Astrocyte of the hippocampus (primary cell): ENCODE measurements around the gene PNMA1.
A peak's percentile ranks its signal among the peaks of the same experiment; 100 is the strongest.

ENCODE experiments used
- DNase-seq: peaks from one replicate; pipeline ENCODE4 v3.0.0; 2011; ENCODE audit warnings: low read depth, low spot score

The PNMA1 gene

DNA sequence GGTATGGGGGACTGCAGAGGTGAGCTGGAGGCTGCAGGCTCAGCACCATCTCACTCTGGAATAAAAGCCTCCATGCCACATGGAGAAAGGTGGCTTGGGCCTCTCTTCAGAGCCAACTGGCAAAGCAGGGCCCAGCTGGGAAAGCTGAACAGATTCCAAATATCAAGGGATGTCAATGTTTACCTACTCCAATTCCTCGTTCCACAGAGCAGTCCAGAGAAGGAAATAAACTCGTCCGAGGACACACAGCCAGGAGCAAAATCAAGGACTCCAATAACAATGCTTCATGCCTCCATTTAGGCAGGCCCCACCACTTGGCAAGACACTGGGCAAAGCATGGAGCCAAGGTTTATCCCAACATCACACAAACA is 36.3 kb upstream of the PNMA1 start:
- no peak for DNase-seq

GRCh38 chr14:73749706-73750530 is 35.7 kb upstream of the PNMA1 start:
- DNase-seq, result no peak

DNA sequence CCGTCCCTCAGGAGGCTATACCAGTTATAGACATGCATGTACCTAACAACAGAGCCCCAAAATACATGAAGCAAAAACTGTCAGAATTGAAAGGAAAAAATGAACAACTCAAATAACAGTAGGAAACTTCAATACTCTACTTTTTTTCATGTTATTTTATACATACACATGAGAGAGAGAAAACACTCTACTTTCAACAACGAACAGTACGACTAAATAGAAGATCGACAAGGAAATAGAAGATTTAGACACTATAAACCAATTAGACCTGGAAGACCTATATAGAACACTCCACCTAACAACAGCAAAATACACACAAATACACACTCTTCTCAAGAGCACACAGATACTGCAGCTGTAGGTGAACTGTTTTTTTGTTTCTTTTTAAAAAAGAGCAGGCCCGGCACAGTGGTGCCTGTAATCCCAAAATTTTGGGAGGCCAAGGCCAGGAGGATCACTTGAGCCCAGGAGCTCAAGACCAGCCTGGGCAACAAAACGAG is 34.7 kb upstream of the PNMA1 start:
- no peak for DNase-seq

GRCh38 chr14:73747379-73748211 is 33.4 kb upstream of the PNMA1 start:
- no peak for DNase-seq

DNA sequence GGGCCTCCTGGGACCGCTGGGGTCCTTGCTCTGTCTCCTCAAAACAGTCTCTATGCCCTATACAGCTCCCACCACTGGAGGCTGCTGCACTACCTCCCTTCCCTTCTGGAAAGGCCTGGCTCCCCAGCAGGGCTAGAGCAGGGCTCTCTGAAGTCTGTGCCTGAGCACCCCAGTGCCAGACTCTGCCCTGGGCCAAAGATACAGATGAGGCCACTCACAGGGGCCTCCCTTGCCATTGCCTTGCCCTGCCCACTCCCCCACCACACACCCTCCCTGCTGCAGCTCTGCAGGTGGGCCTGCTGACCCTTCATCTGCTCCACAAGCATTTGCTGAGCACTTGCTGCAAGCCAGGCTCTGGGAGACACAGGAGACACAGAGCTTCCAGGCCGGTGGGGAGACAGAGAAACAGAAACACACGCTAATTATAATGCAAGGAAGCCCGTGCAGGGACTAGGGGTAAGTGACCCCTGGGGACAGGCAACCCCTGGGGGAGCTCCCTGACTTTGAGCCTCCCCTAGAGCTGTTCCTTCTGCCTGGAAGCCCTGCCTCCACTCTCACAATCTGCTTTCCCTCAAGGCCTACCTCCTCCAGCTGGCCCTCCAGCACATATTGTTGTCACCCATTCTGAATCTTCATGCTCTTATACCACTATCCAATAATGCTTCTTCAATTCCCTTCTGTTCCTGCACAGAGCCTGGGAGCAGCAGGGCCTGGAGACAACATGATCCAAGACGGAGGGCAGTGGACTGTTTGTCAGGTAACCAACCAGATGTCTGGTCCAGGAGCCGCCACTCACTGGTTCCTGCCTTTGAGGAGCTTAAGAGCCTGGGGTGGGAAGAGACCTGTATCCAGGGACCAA is 32.6 kb upstream of the PNMA1 start:
- DNase-seq, result no peak

DNA sequence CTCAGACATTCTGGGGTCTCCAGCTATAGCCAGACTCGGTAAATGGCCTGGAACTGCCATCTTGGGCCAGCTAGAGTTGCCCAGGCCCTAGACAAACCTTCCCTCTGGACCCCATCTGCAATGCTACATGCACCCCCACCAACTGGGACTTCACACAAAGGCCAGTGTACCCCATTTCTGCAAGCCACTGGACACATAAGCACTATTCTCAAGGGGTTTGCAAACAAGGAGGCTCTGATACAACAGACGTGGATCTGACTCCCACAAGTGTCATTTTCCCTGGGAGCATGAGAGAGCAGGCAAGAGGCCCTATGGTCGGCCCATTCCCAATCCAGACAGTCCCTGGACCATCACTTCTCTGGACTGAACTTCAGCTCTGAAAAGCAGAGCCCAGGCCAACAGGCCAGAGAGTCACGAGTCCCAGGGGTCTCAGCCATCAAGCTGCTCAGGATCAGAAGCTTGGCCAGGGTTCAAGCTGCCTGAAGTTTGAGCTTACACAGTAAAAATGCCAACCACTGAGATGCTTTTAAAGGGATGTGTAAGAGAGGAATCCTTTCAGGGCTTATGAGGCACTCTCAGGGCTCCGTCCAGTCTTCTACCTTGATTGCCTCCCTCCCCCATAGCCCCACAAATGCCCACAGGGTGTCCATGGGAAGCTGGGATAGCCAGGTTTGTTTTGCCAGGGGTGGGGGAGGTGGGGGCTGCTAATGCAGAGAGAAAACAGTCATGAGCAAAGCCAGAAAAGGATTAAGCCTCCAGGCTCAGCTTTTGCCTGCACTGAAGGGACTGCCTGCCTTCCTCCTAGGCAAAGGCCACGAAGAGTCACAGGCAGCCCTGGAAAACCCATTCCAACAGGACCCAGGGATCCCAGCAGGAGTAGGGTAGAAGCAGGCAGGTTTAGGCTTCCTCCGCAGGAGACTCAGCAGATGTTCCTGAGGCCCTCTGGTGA is 31.7 kb upstream of the PNMA1 start:
- DNase-seq, result peak; percentile 57

DNA sequence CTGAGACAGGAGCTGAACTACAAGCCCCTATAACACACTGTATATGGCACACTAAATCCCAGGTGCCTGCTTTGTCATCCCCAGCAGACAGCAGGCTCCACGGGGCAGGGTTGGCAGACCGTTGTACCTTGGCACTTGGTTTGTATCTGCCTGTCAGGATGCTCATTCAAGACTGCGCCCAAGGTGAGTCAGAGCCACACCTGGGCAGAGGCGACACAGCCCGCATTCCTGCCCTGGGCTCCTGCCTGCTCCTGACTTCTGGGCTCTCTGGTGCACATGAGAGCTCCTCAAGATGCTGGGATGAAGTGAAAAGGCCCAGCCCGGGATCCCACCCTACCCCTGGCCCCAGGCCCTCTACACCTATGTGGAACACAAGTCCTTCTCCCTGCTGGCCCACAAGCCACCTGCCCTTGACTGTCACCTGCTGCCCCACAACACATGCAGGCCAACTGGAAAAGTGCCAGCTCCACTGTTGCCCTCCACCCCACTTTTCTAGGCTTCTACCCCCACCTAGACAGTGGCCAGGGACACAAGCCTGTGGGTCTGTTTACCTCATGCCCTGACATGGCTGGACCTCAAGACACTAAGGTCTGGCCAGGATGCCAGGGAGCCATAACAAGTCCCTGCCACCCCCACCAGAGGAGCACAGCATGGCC is 30.8 kb upstream of the PNMA1 start:
- no peak for DNase-seq

DNA sequence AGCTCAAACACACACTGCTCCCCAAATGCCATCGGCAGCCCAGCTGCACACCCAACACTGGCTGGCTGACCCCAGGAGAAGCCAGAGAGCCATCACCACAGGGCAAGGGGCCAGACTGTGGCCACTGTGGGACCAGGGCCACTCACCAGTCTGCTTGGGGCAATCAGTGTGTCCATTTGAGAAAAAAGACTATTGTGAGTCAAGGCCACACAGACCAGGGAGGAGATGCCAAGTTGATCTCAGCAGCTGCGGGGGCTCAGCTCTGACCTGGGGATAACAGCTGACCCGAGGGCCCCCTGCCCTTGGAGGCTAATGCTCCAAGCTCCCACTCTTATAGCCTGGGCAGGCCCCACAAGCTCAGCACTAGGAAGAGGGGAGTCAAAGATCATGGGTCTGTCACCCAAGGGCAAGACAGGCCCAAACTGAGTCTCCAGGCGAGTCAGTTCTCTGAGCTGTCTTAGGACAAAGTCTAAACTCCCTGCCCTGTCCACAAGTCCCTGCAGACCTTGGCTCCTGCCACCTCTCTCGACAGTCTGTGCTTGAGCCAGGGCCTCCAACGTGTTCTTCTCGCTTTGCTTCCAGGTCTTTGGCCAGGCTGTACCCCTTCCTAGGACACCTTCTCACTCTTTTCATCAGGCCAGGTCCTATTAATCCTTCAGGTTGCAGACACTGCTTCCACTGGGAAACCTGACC is 30.1 kb upstream of the PNMA1 start:
- DNase-seq, result no peak

DNA sequence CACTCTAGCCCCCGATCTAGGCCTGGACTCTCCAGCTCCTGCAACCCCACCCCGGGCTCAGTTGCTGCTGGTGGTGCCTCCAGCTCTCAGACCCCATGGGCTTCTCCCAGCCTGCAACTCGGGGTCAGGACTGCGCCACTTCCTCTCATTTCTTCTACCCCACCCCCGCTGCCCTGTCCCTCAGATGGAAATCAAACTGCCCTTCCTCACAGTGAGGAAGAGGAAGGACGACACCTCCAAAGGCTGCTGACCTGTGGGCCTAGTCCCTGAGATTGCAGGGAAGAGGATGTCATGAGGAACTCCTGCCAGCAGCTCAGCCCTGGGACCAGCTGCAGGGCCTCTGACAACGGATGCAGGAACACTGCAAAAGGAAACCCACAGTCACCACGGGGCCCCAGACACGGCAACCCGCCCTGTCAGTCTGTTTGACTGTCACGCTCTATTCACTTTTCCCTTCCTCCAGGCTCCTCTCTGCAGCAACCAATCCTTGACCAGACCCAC is 29.3 kb upstream of the PNMA1 start:
- DNase-seq, result no peak

DNA sequence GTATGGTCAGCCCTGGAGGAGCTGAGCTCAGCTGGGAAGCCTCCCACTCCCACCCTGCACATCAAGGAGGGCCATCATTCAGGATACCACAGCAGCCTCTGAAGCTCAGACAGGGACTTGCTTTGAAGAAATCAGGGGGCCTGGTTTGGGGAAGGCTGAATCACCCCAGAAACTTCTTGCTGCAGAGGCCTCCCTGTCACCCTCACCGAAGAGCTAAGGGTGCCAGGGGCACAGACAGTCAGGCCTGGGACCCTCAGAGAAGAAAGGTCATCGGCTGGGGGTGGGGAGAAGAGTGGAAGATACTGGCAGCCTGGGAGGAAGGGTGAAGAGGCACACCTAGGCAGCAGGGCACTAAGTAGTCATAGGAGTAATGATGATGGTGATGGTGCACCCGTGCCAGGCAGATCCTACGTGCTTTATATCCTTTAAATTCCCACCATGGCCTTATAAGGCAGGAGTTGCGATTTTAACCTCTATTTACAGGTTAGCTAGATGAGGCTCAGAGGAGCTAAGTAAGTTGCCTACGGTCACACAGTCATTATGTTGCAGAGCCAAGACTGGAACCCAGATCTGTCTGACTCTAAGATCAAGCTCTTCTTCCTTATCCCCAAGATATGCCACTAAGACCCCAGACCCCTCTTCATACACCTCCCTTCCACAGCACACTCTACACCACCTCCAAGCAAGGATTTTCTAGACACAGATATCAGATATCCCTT is 28.5 kb upstream of the PNMA1 start:
- no peak for DNase-seq

GRCh38 chr14:73741876-73742519 is 27.8 kb upstream of the PNMA1 start:
- peak; percentile 50 for DNase-seq

DNA sequence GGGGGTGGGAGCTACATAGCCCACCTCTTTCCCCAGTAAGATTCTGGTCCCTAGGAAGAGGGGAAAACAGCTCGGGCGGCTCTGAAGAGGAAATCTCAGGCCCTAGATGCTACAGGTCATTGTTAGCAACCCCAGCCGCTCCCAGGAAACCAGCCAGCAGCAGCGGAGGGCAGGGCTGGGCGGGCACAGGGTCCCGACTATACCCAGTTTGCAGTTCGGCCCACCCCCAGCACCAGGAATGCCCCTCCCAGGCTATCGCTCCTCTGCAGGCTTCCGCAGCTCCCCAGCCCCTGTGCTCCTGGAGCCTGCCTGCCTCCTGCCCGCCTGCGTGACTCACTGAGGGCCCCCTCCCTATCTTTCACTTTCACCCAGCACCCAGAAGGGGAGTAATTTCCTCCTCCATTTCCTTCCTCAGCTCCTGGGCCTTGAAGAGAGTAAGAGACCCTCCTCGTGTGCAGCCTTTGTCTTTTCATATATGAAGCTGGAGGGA is 27.2 kb upstream of the PNMA1 start:
- peak; percentile 86 for DNase-seq

- no peak for DNase-seq
These were observed 26.6 kb upstream of the PNMA1 start for GRCh38 chr14:73740618-73741326.

DNA sequence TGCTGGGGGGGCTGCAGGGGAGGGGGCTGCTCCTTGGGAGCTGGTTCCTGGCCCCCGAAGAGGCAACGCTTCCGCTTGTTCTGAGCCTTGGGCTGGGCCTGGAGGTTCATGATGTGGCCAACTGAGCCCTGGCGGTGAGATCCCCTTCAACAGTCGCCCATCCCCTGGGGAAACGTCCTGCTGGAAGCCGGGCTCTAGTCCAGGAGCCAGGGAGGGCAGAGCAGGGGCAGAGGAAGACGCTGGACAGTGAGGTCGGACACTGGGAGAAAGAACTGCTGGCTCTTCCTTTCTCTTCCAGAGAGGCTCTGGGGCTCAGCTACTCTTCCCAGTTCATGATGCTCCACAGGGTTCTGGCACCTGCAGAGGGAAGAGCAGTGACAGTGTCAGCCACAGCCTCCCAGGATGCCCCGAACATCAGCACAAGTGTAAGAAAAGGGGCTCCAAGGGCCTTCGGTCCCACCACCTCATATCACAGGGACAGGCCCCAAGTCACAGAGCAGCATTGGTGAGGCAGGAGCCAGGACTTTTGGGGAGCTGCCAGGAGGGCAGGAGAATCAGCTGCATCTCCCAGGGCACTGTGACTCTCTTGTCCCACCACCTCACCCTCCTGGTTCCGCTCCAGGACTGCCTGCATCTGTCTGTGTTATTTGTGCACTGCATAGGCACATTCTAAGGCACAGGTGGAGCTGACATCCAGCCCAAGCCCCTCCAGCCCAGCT is 25.9 kb upstream of the PNMA1 start:
- DNase-seq, result no peak

DNA sequence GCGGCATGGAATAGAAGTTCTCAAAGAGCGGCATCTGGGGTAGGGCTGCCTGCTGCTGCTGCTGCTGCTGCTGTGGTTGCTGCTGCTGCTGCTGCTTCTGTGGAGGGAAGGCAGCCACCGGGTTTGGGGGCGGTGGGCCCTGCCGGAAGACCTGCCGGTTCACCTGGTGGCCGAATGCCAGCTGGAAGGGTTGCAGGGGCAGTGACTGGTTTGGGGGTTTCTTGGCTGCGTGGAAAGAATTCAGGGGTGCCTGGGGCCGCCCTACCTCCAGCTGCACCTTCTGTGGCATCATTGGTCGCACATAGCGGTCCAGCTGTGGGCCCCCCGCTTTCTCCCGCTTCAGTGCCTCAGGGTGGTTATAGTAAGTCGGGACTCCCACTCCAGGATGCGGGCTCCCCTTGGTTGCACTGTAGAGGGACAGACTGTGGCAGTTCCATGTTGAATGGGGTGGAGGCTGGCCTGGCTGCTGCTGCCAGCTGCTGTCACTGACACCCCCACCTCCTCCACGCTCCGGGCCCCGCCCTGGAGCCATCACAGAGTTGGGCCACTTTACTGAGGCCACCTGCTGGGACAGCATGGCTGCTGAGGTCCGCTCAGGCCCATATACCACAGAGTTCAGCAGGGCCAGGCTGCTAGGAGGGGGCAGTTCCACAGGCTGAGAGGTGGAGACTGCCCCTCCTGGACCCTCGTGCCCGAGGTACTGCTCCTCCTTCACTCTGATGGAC is 25.2 kb upstream of the PNMA1 start:
- DNase-seq, result no peak
